ENCODE data around the gene LPO.

LPO gene

GRCh38 chr17:58195518-58196123 lies 42.8 kb upstream of the LPO start:
- TF ChIP-seq REST (IDR thresholded peaks at IDR 0.05; ENCODE audit: insufficient read depth in 1 of 2, low read depth in 2 of 2, low read length in 2 of 2) = no peak
- TF ChIP-seq POLR2AphosphoS5 (IDR thresholded peaks at IDR 0.05; ENCODE audit: low read depth, low read length) = no peak
- no peak for TF ChIP-seq SIN3A (IDR thresholded peaks at IDR 0.05; ENCODE audit: borderline replicate concordance, insufficient read depth, low read length)
- no peak for TF ChIP-seq TAF1 (IDR thresholded peaks at IDR 0.05; ENCODE audit: borderline replicate concordance, insufficient read depth, low read length)
- no peak for TF ChIP-seq FOXP2 (optimal IDR thresholded peaks at IDR 0.05; ENCODE audit: borderline replicate concordance, extremely low read depth, extremely low read length, insufficient read depth)

GRCh38 chr17:58196610-58197009 lies 41.8 kb upstream of the LPO start:
- TF ChIP-seq SIN3A (IDR thresholded peaks at IDR 0.05; ENCODE audit: borderline replicate concordance, insufficient read depth, low read length) (no peak), POLR2AphosphoS5 (IDR thresholded peaks at IDR 0.05; ENCODE audit: low read depth, low read length) (no peak), TAF1 (IDR thresholded peaks at IDR 0.05; ENCODE audit: borderline replicate concordance, insufficient read depth, low read length) (no peak), REST (IDR thresholded peaks at IDR 0.05; ENCODE audit: insufficient read depth in 1 of 2, low read depth in 2 of 2, low read length in 2 of 2) (no peak)

- no peak for TF ChIP-seq REST (IDR thresholded peaks at IDR 0.05; ENCODE audit: insufficient read depth in 1 of 2, low read depth in 2 of 2, low read length in 2 of 2)
- TF ChIP-seq SIN3A (IDR thresholded peaks at IDR 0.05; ENCODE audit: borderline replicate concordance, insufficient read depth, low read length) = no peak
- TF ChIP-seq POLR2AphosphoS5 (IDR thresholded peaks at IDR 0.05; ENCODE audit: low read depth, low read length) = no peak
- no peak for TF ChIP-seq TAF1 (IDR thresholded peaks at IDR 0.05; ENCODE audit: borderline replicate concordance, insufficient read depth, low read length)
These were observed 38.3 kb upstream of the LPO start for GRCh38 chr17:58200024-58200633.

DNA sequence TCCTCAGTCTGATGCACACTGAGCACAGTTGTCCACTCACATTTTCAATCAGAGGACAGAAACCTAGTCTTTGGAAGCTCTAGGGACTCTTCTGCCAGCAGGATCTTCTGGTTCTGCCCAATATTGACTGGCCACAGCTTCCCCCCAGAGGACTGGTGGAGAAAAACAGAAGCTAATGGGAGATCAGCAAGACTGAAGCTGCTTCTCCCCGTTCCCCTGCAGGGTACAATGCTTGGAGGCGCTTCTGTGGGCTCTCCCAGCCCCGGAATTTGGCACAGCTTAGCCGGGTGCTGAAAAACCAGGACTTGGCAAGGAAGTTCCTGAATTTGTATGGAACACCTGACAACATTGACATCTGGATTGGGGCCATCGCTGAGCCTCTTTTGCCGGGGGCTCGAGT lies 35.5 kb upstream of the LPO start:
- TF ChIP-seq FOXP2 (optimal IDR thresholded peaks at IDR 0.05; ENCODE audit: borderline replicate concordance, extremely low read depth, extremely low read length, insufficient read depth) = no peak

DNA sequence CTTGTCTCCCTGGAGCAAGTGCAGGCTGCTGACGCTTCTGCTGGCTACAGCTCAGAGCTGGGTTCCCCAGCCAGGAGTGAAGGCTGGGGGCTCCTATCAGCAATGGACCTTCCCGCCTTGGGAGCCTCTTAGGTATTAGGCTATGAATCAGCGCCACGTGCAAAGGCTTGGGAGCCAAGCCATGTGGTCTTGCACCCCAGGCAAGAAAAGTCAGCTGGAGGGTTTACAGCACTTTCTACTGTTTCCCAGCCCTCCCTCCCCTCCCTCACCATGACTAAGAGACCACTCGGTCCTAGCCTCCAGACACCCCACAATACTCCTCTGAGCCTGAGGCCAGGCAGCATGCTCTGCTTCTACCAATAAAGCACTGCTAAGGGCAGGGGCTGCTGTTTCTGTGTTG lies 33.6 kb upstream of the LPO start:
- no peak for TF ChIP-seq TAF1 (IDR thresholded peaks at IDR 0.05; ENCODE audit: borderline replicate concordance, insufficient read depth, low read length)
- TF ChIP-seq SIN3A (IDR thresholded peaks at IDR 0.05; ENCODE audit: borderline replicate concordance, insufficient read depth, low read length) = no peak
- no peak for TF ChIP-seq REST (IDR thresholded peaks at IDR 0.05; ENCODE audit: insufficient read depth in 1 of 2, low read depth in 2 of 2, low read length in 2 of 2)

All from PFSK-1 (cell line).